Muscle layer of duodenum (tissue), 2 donors: ENCODE data around the gene CPSF4L.
"Not testable (repeated sequence)": the region's sequence is repeated elsewhere in the genome, so short reads cannot be mapped to it uniquely, and the experiment has no call there.

Experiments
- H3K27ac ChIP-seq: one replicate; pipeline ENCODE4 v1.7.0; 2013; ENCODE audit warnings: mild to moderate bottlenecking, low read length
- H3K27me3 ChIP-seq: one replicate; pipeline ENCODE4 v1.7.0; 2013; ENCODE audit warnings: low read depth, mild to moderate bottlenecking, control low read depth, low read length
- H3K36me3 ChIP-seq, 2 donors: one replicate each; pipeline ENCODE4 v1.7.0; 2013; ENCODE audit warnings: low read length in 2 of 2, control low read depth in 1 of 2, mild to moderate bottlenecking in 1 of 2; ENCODE audit not compliant: insufficient read depth in 2 of 2, control insufficient read depth in 1 of 2
- H3K4me1 ChIP-seq, 2 donors: one replicate each; pipeline ENCODE4 v1.7.0; 2013; ENCODE audit warnings: low read length in 2 of 2, mild to moderate bottlenecking in 2 of 2, control low read depth in 1 of 2, moderate library complexity in 1 of 2; ENCODE audit not compliant: insufficient read depth in 2 of 2, control insufficient read depth in 1 of 2
- H3K4me3 ChIP-seq, 2 donors: one replicate each; pipeline ENCODE4 v1.7.0; 2013; ENCODE audit warnings: low read length in 2 of 2, low read depth in 1 of 2, mild to moderate bottlenecking in 1 of 2
- H3K9me3 ChIP-seq, 2 donors: one replicate each; pipeline ENCODE4 v1.7.0; 2013; ENCODE audit warnings: low read length in 2 of 2, control low read depth in 1 of 2, mild to moderate bottlenecking in 1 of 2; ENCODE audit not compliant: control insufficient read depth in 1 of 2
- donor health status: healthy.

The CPSF4L gene

GRCh38 chr17:73265646-73266640, 4.3 kb upstream of the CPSF4L start:
- Histone ChIP-seq H3K36me3 (no peaks in the 10 kb centered on the region), H3K9me3 (no peaks in the 10 kb centered on the region), H3K27ac (no peak overlapping the region), H3K27me3 (no peaks in the 10 kb centered on the region), H3K4me1 (peaks cover 0 to 10% of the 10 kb centered on the region in 2 donors), H3K4me3 (no peak overlapping the region)

- not testable (repeated sequence) for H3K4me3 ChIP-seq, H3K36me3 ChIP-seq, H3K27me3 ChIP-seq, H3K9me3 ChIP-seq, H3K4me1 ChIP-seq, H3K27ac ChIP-seq
These were observed 2.8 kb upstream of the CPSF4L start for GRCh38 chr17:73264448-73264847.

- H3K36me3 ChIP-seq = no peaks in the 10 kb centered on the region
- peak overlapping the region; percentile 31 for H3K27ac ChIP-seq
- no peaks in the 10 kb centered on the region for H3K9me3 ChIP-seq
- no peak overlapping the region for H3K4me3 ChIP-seq
- peaks cover 0 to 10% of the 10 kb centered on the region in 2 donors for H3K4me1 ChIP-seq
- H3K27me3 ChIP-seq = no peaks in the 10 kb centered on the region
These were observed 1.3 kb upstream of the CPSF4L start for GRCh38 chr17:73262676-73263642.

- peaks cover 0 to 13% of the 10 kb centered on the region in 2 donors for H3K4me1 ChIP-seq
These were observed 434 bp upstream of the CPSF4L start for GRCh38 chr17:73261952-73262675.

GRCh38 chr17:73257516-73257915, 4.2 kb downstream of the CPSF4L start:
- Histone ChIP-seq H3K4me3 (no peak overlapping the region), H3K9me3 (no peaks in the 10 kb centered on the region), H3K27ac (no peak overlapping the region), H3K4me1 (peaks cover 0 to 13% of the 10 kb centered on the region in 2 donors), H3K36me3 (no peaks in the 10 kb centered on the region), H3K27me3 (no peaks in the 10 kb centered on the region)

More at GRCh38 chr17:73261952-73262675, 434 bp upstream of the CPSF4L start:
- H3K9me3 ChIP-seq = no peaks in the 10 kb centered on the region
- peak overlapping the region; percentile 31 for H3K27ac ChIP-seq
- H3K4me3 ChIP-seq = no peak overlapping the region
- H3K36me3 ChIP-seq = no peaks in the 10 kb centered on the region
- H3K27me3 ChIP-seq = no peaks in the 10 kb centered on the region

GRCh38 chr17:73256220-73256619, 5.5 kb downstream of the CPSF4L start:
- H3K27me3 ChIP-seq = no peaks in the 10 kb centered on the region
- no peaks in the 10 kb centered on the region for H3K36me3 ChIP-seq
- H3K27ac ChIP-seq = no peak overlapping the region
- H3K9me3 ChIP-seq = no peaks in the 10 kb centered on the region
- peaks cover 0 to 10% of the 10 kb centered on the region in 2 donors for H3K4me1 ChIP-seq
- H3K4me3 ChIP-seq = no peak overlapping the region

- H3K4me1 ChIP-seq = peaks cover 0 to 10% of the 10 kb centered on the region in 2 donors
- no peak overlapping the region for H3K4me3 ChIP-seq
- no peak overlapping the region for H3K27ac ChIP-seq
- H3K9me3 ChIP-seq = no peaks in the 10 kb centered on the region
- H3K27me3 ChIP-seq = no peaks in the 10 kb centered on the region
- no peaks in the 10 kb centered on the region for H3K36me3 ChIP-seq
These were observed 6.0 kb downstream of the CPSF4L start for GRCh38 chr17:73255671-73256181.

DNA sequence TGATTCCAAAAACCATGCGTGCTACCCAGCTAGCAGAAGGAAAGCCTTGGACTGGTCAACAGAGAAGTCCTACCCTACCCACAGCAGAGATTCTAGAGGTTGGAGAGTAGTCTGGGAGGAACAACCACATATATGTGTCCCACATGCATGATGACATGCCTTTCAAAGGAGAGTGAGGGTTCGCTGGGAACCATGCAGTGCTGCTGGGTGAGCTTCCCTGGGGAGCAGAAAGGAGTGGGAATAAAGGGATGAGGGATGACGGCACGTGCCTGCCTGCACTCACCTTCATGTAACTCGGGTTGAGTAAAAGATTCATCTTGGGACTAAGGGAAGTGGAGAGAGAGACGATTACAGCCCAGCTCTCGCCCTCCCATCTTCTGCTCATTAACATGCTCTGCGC, 9.8 kb downstream of the CPSF4L start:
- H3K4me3 ChIP-seq = no peak overlapping the region
- no peaks in the 10 kb centered on the region for H3K27me3 ChIP-seq
- no peak overlapping the region for H3K27ac ChIP-seq
- peaks cover 11 to 20% of the 10 kb centered on the region in 2 donors for H3K36me3 ChIP-seq
- peaks cover 0 to 7% of the 10 kb centered on the region in 2 donors for H3K4me1 ChIP-seq
- H3K9me3 ChIP-seq = no peaks in the 10 kb centered on the region

GRCh38 chr17:73250851-73251640, 10.6 kb downstream of the CPSF4L start:
- Histone ChIP-seq H3K27me3 (no peaks in the 10 kb centered on the region), H3K27ac (no peak overlapping the region), H3K36me3 (peaks cover 11 to 26% of the 10 kb centered on the region in 2 donors), H3K9me3 (no peaks in the 10 kb centered on the region), H3K4me3 (no peak overlapping the region), H3K4me1 (peaks cover 0 to 6% of the 10 kb centered on the region in 2 donors)

DNA sequence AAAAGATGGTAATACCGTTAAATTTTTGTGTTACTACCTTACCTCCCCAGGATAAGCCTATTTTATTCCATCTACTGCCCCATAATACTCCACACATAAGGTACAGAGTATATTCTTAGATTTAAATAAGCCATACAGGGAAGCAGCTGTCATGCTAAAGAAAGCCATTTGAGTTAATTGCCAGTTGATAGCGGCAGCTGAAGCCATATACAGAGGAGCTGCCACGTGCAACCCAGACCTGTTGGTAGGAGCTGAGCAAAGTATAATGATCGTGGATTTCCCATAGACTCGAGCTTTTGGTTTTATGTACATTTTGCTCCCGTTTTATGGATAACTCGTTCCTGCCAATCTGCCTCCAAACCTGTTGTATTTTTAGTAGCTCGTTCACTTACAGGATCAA, 12.0 kb downstream of the CPSF4L start:
- H3K27ac ChIP-seq = no peak overlapping the region
- no peaks in the 10 kb centered on the region for H3K9me3 ChIP-seq
- no peaks in the 10 kb centered on the region for H3K27me3 ChIP-seq
- peaks cover 11 to 27% of the 10 kb centered on the region in 2 donors for H3K36me3 ChIP-seq
- H3K4me3 ChIP-seq = no peak overlapping the region
- H3K4me1 ChIP-seq = no peaks in the 10 kb centered on the region
